Cardiac muscle cell (in vitro differentiated cells and primary cell): ENCODE data around the gene ABTB2. TPM values are rescaled to one million over a fixed set of nuclear protein-coding genes. Genes with fewer than 3 reads are reported as not detected.

Source experiments
- DNase-seq, 2 donors: peaks; one replicate each; pipeline versions ENCODE4 v3.0.0 to v3.0.0-alpha.2; 2010 to 2017; ENCODE audit warnings: low read depth in 1 of 2, low spot score in 1 of 2
- H3K27ac ChIP-seq: fragments of 200-600 bp; sonication (generic); 2 replicates; pipeline ENCODE4 v1.5.1; 2016
- H3K27me3 ChIP-seq: fragments of 200-600 bp; sonication (generic); 2 replicates; pipeline ENCODE4 v1.6.0; 2016; ENCODE audit warnings: control low read depth
- H3K36me3 ChIP-seq: fragments of 200-600 bp; sonication (generic); 2 replicates; pipeline ENCODE4 v1.5.1; 2016; ENCODE audit warnings: control low read depth
- H3K4me1 ChIP-seq: fragments of 200-600 bp; sonication (generic); 2 replicates; pipeline ENCODE4 v1.8.1; 2017; ENCODE audit warnings: low read depth, mild to moderate bottlenecking, mixed run types
- H3K4me3 ChIP-seq: fragments of 200-600 bp; sonication (generic); 2 replicates; pipeline ENCODE4 v1.5.1; 2016; ENCODE audit warnings: mild to moderate bottlenecking
- H3K9me3 ChIP-seq: fragments of 200-600 bp; sonication (generic); 2 replicates; pipeline ENCODE4 v1.5.1; 2017; ENCODE audit warnings: low read depth, mild to moderate bottlenecking, control low read depth
- CTCF ChIP-seq: IDR thresholded peaks from 2 replicates; pipeline ENCODE4 v1.5.1; 2012; ENCODE audit warnings: low read depth, mild to moderate bottlenecking, low read length
- polyA plus RNA-seq: library from polyadenylated mRNA; unstranded; fragments of >200 nt; fragmentation: Nextera tagmentation; extraction: Ambion mirVana; gene quantifications from 2 replicates; pipeline ENCODE4 v1.2.1, GENCODE V29; 2016
- total RNA-seq: library from RNA; depleted of rRNA; stranded (reverse); fragments of >200 nt; gene quantifications from 2 replicates; pipeline ENCODE4 v1.2.3, GENCODE V29; 2016

The ABTB2 gene
- total and polyA plus RNA-seq, 2 experiments from 2014 or later, result 29.0 to 61.3 TPM

GRCh38 chr11:34360046-34360445 lies 2.2 kb upstream of the ABTB2 start:
- Histone ChIP-seq H3K9me3 (no peaks in the 10 kb centered on the region), H3K4me3 (no peak overlapping the region), H3K27me3 (peaks cover 6% of the 10 kb centered on the region), H3K4me1 (peaks cover 6% of the 10 kb centered on the region), H3K36me3 (no peaks in the 10 kb centered on the region), H3K27ac (no peak overlapping the region)
- DNase-seq, result no peak
- TF ChIP-seq CTCF, result no peak

GRCh38 chr11:34359548-34359891 lies 1.7 kb upstream of the ABTB2 start:
- Histone ChIP-seq H3K4me1 (peaks cover 11% of the 10 kb centered on the region), H3K4me3 (peak overlapping the region; percentile 44), H3K36me3 (no peaks in the 10 kb centered on the region), H3K9me3 (no peaks in the 10 kb centered on the region), H3K27ac (no peak overlapping the region), H3K27me3 (peaks cover 6% of the 10 kb centered on the region)
- no peak for DNase-seq
- TF ChIP-seq CTCF, result no peak

- no peak overlapping the region for H3K27ac ChIP-seq
Measured at GRCh38 chr11:34358728-34359547, 1.1 kb upstream of the ABTB2 start.

GRCh38 chr11:34358258-34358727 lies 483 bp upstream of the ABTB2 start:
- H3K9me3 ChIP-seq, result no peaks in the 10 kb centered on the region
- TF ChIP-seq CTCF, result no peak
- H3K4me1 ChIP-seq, result peaks cover 18% of the 10 kb centered on the region
- DNase-seq, result peak; percentile 69 to 77
- no peak overlapping the region for H3K27ac ChIP-seq
- peaks cover 6% of the 10 kb centered on the region for H3K27me3 ChIP-seq
- H3K4me3 ChIP-seq, result peak overlapping the region; percentile 44
- H3K36me3 ChIP-seq, result no peaks in the 10 kb centered on the region

More at GRCh38 chr11:34358728-34359547, 1.1 kb upstream of the ABTB2 start:
- no peaks in the 10 kb centered on the region for H3K9me3 ChIP-seq
- peak; percentile 85 to 87 for DNase-seq
- peaks cover 14% of the 10 kb centered on the region for H3K4me1 ChIP-seq
- peak; percentile 84 for TF ChIP-seq CTCF
- no peaks in the 10 kb centered on the region for H3K36me3 ChIP-seq
- peaks cover 6% of the 10 kb centered on the region for H3K27me3 ChIP-seq
- H3K4me3 ChIP-seq, result peak overlapping the region; percentile 44

GRCh38 chr11:34356913-34357700 lies 703 bp downstream of the ABTB2 start:
- peaks cover 18% of the 10 kb centered on the region for H3K4me1 ChIP-seq
- no peak overlapping the region for H3K27ac ChIP-seq
- DNase-seq, result peak; percentile 76 to 80
- peak overlapping the region; percentile 84 for H3K4me3 ChIP-seq
- TF ChIP-seq CTCF, result peak; percentile 19
- no peaks in the 10 kb centered on the region for H3K36me3 ChIP-seq
- H3K9me3 ChIP-seq, result no peaks in the 10 kb centered on the region
- H3K27me3 ChIP-seq, result peaks cover 6% of the 10 kb centered on the region
